Endothelial cell of umbilical vein (primary cell): ENCODE results near the gene CACNA1B. TPM values are rescaled to one million over a fixed set of nuclear protein-coding genes. Genes with fewer than 3 reads are reported as not detected.

Experiments used
- BruUV-seq: library from RNA; stranded (reverse); fragments of 400-500 nt; replicated peaks from 2 replicates; lab custom pipeline; 2021; lab: Mats Ljungman, UMichigan
- CTCF ChIA-PET: fragments of 300-600, 350-600 bp; sonication (Branson Sonifier 250); formaldehyde crosslinking; loops from one replicate; lab custom pipeline; 2021; ENCODE audit warnings: antibody characterized with exemption, inconsistent platforms; lab: Charles Lee
- POLR2A ChIA-PET: fragments of 300-600, 350-600 bp; sonication (Branson Sonifier 250); formaldehyde crosslinking; loops from one replicate; lab custom pipeline; 2021; ENCODE audit warnings: antibody characterized with exemption, inconsistent platforms; lab: Charles Lee
- DNase-seq: peaks from one replicate; pipeline ENCODE4 v3.0.0-alpha.2; 2011; ENCODE audit warnings: low read depth, low spot score
- FAIRE-seq: peaks from 2 replicates; lab custom pipeline; 2011; peaks lifted over from hg19 to GRCh38; lab: Jason Lieb, UNC
- H2AFZ ChIP-seq: 2 replicates; pipeline ENCODE4 v1.6.0; 2012; ENCODE audit warnings: low read depth, low read length, control low read depth, inconsistent platforms
- H3K27ac ChIP-seq: 2 replicates; pipeline ENCODE4 v1.5.1; 2011; ENCODE audit warnings: low read depth, mild to moderate bottlenecking, control low read depth, low read length, moderate library complexity; ENCODE audit not compliant: insufficient read depth
- H3K27me3 ChIP-seq, 2 experiments: 2 replicates each; pipeline versions ENCODE4 v1.6.0 to v1.6.1; 2011; ENCODE audit warnings: low read length in 2 of 2, mixed read lengths in 1 of 2; ENCODE audit not compliant: control insufficient read depth in 2 of 2, insufficient read depth in 2 of 2
- H3K36me3 ChIP-seq, 2 experiments: 2 replicates in 1 of 2; 3 replicates in 1 of 2; pipeline ENCODE4 v1.5.1; 2011; ENCODE audit warnings: low read length in 2 of 2, mild to moderate bottlenecking in 1 of 2, moderate library complexity in 1 of 2; ENCODE audit not compliant: control insufficient read depth in 2 of 2, insufficient read depth in 2 of 2; ENCODE audit errors: extremely low read depth in 1 of 2
- H3K4me1 ChIP-seq: 3 replicates; pipeline ENCODE4 v1.5.1; 2011; ENCODE audit warnings: mild to moderate bottlenecking, low read length; ENCODE audit not compliant: control insufficient read depth, insufficient read depth; ENCODE audit errors: extremely low read depth
- H3K4me2 ChIP-seq: 2 replicates; pipeline ENCODE4 v1.6.1; 2011; ENCODE audit warnings: low read length, control low read depth, mixed read lengths; ENCODE audit not compliant: insufficient read depth
- H3K4me3 ChIP-seq, 3 experiments: fragments of 200-600 bp in 1 of 3; sonication (generic), shearing (Covaris generic) in 1 of 3; replicated peaks in 1 of 3; 2 replicates each; pipeline ENCODE4 v1.5.1; 2011 to 2016; ENCODE audit warnings: control low read depth in 3 of 3, low read length in 3 of 3, mild to moderate bottlenecking in 2 of 3, inconsistent platforms in 1 of 3, low read depth in 1 of 3, moderate library complexity in 1 of 3; ENCODE audit not compliant: insufficient read depth in 1 of 3
- H3K79me2 ChIP-seq: 2 replicates; pipeline ENCODE4 v1.6.0; 2012; ENCODE audit warnings: low read length, inconsistent platforms; ENCODE audit not compliant: control insufficient read depth, insufficient read depth
- H3K9ac ChIP-seq: replicated peaks from 2 replicates; pipeline ENCODE3; 2011; ENCODE audit warnings: low read length, control low read depth; ENCODE audit not compliant: insufficient read depth; ENCODE audit errors: extremely low read depth
- H3K9me1 ChIP-seq: replicated peaks from 3 replicates; pipeline ENCODE4 v1.6.0; 2011; ENCODE audit warnings: mild to moderate bottlenecking, low read length; ENCODE audit not compliant: control insufficient read depth, insufficient read depth; ENCODE audit errors: extremely low read depth
- H3K9me3 ChIP-seq: replicated peaks from 2 replicates; pipeline ENCODE4 v1.5.1; 2012; ENCODE audit warnings: low read length, inconsistent platforms; ENCODE audit not compliant: control insufficient read depth, insufficient read depth
- H4K20me1 ChIP-seq: replicated peaks from 2 replicates; pipeline ENCODE3; 2011; ENCODE audit warnings: mild to moderate bottlenecking, low read length; ENCODE audit not compliant: control insufficient read depth, insufficient read depth; ENCODE audit errors: extremely low read depth
- EZH2 ChIP-seq: IDR thresholded peaks from 2 replicates; pipeline ENCODE4 v1.6.1; 2012; ENCODE audit warnings: borderline replicate concordance, low read depth, mild to moderate bottlenecking, moderate library complexity, low read length, inconsistent platforms; ENCODE audit not compliant: severe bottlenecking
- FOS ChIP-seq: IDR thresholded peaks from 2 replicates; pipeline ENCODE4 v1.6.1; 2011; ENCODE audit warnings: mild to moderate bottlenecking, low read length, moderate library complexity, borderline replicate concordance; ENCODE audit not compliant: insufficient read depth
- GATA2 ChIP-seq: IDR thresholded peaks from 2 replicates; pipeline ENCODE4 v1.7.0; 2011; ENCODE audit warnings: low read depth, mild to moderate bottlenecking, moderate library complexity, mixed read lengths, low read length; ENCODE audit not compliant: insufficient read length, insufficient read depth
- JUN ChIP-seq: IDR thresholded peaks from 2 replicates; pipeline ENCODE4 v1.6.1; 2011; ENCODE audit warnings: borderline replicate concordance, low read depth; ENCODE audit not compliant: insufficient read length, insufficient read depth
- MYC ChIP-seq: IDR thresholded peaks from one replicate; pipeline ENCODE4 v1.6.1; 2011; ENCODE audit warnings: mild to moderate bottlenecking, low read depth, low read length
- POLR2A ChIP-seq: IDR thresholded peaks from 2 replicates; pipeline ENCODE4 v1.6.1; 2012; ENCODE audit warnings: low read depth, mild to moderate bottlenecking, control low read depth, low read length
- POLR2AphosphoS5 ChIP-seq: IDR thresholded peaks from 2 replicates; pipeline ENCODE4 v1.6.1; 2012; ENCODE audit warnings: low read depth, mild to moderate bottlenecking, control low read depth, low read length, moderate library complexity; ENCODE audit not compliant: insufficient read depth
- dilution Hi-C: fragments of 300-500 bp; cut with MboI; formaldehyde crosslinking; loops from one replicate; pipeline ENCODE4 v1.15.0; 2019; ENCODE audit warnings: low sequenced_read_pairs; ENCODE audit not compliant: extremely low pct_ligation_motif_present
- intact Hi-C: fragments of 100-400 bp; cut with micrococcal nuclease; formaldehyde crosslinking; loops from one replicate; pipeline ENCODE4 v1.10.0; 2022
- polyA plus RNA-seq, 4 experiments: library from polyadenylated mRNA; depleted of rRNA in 3 of 4; stranded (reverse) in 3 of 4; unstranded in 1 of 4; fragments of >200 nt; gene quantifications; 2 replicates each; pipeline versions ENCODE4 v1.2.1 to v1.2.3, GENCODE V29; 2011 to 2012; ENCODE audit warnings: missing spikeins in 1 of 4
- total RNA-seq: library from RNA; stranded (reverse); gene quantifications from 2 replicates; pipeline ENCODE4 v1.2.3, GENCODE V29; 2021
- TF ChIP-seq, protein P1 (sequence below), 2 donors: IDR thresholded peaks; 1 replicate in 1 of 2; 2 replicates in 1 of 2; pipeline ENCODE4 v1.5.1; 2011; ENCODE audit warnings: low read length in 2 of 2, mild to moderate bottlenecking in 2 of 2, moderate library complexity in 2 of 2, control low read depth in 1 of 2, inconsistent platforms in 1 of 2, low read depth in 1 of 2; ENCODE audit not compliant: insufficient read depth in 1 of 2; ENCODE audit errors: extremely low read depth in 1 of 2
- TF ChIP-seq, protein P2 (sequence below): IDR thresholded peaks from 2 replicates; pipeline ENCODE4 v1.6.1; 2011; ENCODE audit not compliant: insufficient read depth, insufficient read length

CACNA1B gene
- total and polyA plus RNA-seq, 2 donors (not counting 3 experiments of a cell fraction or from before 2014, with no cell fraction given), result 0.11 to 0.41 TPM

- intact Hi-C loops, result no loop called here
- no peaks in the 10 kb centered on the region for H4K20me1 ChIP-seq
- no peak for DNase-seq
- ChIA-PET CTCF (no interaction called here), POLR2A (no interaction called here)
- TF ChIP-seq FOS, result no peak
- TF ChIP-seq MYC, result no peak
- no peak for TF ChIP-seq POLR2AphosphoS5
- no peak for TF ChIP-seq EZH2
- TF ChIP-seq, protein P1, sequence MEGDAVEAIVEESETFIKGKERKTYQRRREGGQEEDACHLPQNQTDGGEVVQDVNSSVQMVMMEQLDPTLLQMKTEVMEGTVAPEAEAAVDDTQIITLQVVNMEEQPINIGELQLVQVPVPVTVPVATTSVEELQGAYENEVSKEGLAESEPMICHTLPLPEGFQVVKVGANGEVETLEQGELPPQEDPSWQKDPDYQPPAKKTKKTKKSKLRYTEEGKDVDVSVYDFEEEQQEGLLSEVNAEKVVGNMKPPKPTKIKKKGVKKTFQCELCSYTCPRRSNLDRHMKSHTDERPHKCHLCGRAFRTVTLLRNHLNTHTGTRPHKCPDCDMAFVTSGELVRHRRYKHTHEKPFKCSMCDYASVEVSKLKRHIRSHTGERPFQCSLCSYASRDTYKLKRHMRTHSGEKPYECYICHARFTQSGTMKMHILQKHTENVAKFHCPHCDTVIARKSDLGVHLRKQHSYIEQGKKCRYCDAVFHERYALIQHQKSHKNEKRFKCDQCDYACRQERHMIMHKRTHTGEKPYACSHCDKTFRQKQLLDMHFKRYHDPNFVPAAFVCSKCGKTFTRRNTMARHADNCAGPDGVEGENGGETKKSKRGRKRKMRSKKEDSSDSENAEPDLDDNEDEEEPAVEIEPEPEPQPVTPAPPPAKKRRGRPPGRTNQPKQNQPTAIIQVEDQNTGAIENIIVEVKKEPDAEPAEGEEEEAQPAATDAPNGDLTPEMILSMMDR (IDR thresholded peaks at IDR 0.05; ENCODE audit: extremely low read depth in 1 of 2, insufficient read depth in 1 of 2, low read depth in 1 of 2, low read length in 2 of 2), result no peak
- TF ChIP-seq GATA2, result no peak
- TF ChIP-seq, protein P2, sequence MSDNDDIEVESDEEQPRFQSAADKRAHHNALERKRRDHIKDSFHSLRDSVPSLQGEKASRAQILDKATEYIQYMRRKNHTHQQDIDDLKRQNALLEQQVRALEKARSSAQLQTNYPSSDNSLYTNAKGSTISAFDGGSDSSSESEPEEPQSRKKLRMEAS, result no peak
- no peak for TF ChIP-seq JUN
- no peak for TF ChIP-seq POLR2A
- no peak for FAIRE-seq
- no peaks in the 10 kb centered on the region for H3K79me2 ChIP-seq
- peaks cover 0 to 3% of the 10 kb centered on the region in 2 experiments for H3K27me3 ChIP-seq
- H3K9ac ChIP-seq, result no peak overlapping the region
- no peak overlapping the region for H3K4me2 ChIP-seq
- H3K9me1 ChIP-seq, result no peaks in the 10 kb centered on the region
- no peaks in the 10 kb centered on the region for H3K9me3 ChIP-seq
- no peaks in the 10 kb centered on the region for H3K4me1 ChIP-seq
- no peak overlapping the region for H3K4me3 ChIP-seq
- no peak overlapping the region for H2AFZ ChIP-seq
- H3K36me3 ChIP-seq, result no peaks in the 10 kb centered on the region
- dilution Hi-C loops, result no loop called here
- BruUV-seq, result no TSS peak
- no peak overlapping the region for H3K27ac ChIP-seq
Observed at GRCh38 chr9:137880976-137881530, 3.5 kb downstream of the CACNA1B start.
